Right lobe of liver (tissue), 4 donors: ENCODE results near the gene GLIS1.

Experiments used
- CTCF ChIP-seq, 4 donors: fragments of 200-600 bp in 3 of 4; fragments of 450-650 bp in 1 of 4; IDR thresholded peaks; one replicate each; pipeline versions ENCODE4 v1.5.1 to v1.8.0; 2016 to 2022; ENCODE audit warnings: antibody characterized with exemption in 4 of 4, mild to moderate bottlenecking in 2 of 4
- POLR2A ChIP-seq: fragments of 450-650 bp; IDR thresholded peaks from one replicate; pipeline ENCODE4 v1.6.1; 2017; ENCODE audit warnings: antibody characterized with exemption, mild to moderate bottlenecking
- donor health status: DM: no; HTN: no; CAD: no.
- donor health status: DM: no; HTN: no; CAD: no.
- donor health status: DM: no; HTN: yes; CAD: no.

- no peak for TF ChIP-seq POLR2A
- no peak for TF ChIP-seq CTCF (IDR thresholded peaks at IDR 0.05)
These were observed 48.6 kb downstream of the GLIS1 start for GRCh38 chr1:53690411-53690810.
